Mononuclear cell (primary cell): ENCODE results near the gene GPAT3. TPM values are rescaled to one million over a fixed set of nuclear protein-coding genes. Genes with fewer than 3 reads are reported as not detected.
"Not testable (repeated sequence)": the region's sequence is repeated elsewhere in the genome, so short reads cannot be mapped to it uniquely, and the experiment has no call there.

Source experiments
- H3K27me3 ChIP-seq: 2 replicates; pipeline ENCODE4 v1.6.0; 2011; ENCODE audit warnings: low read length, control low read depth; ENCODE audit not compliant: insufficient read depth
- H3K4me1 ChIP-seq: 2 replicates; pipeline ENCODE4 v1.5.1; 2011; ENCODE audit warnings: mild to moderate bottlenecking, low read length, control low read depth; ENCODE audit not compliant: insufficient read depth
- H3K4me3 ChIP-seq: 2 replicates; pipeline ENCODE4 v1.5.1; 2011; ENCODE audit warnings: mild to moderate bottlenecking, low read length, moderate library complexity
- H3K9me3 ChIP-seq: 2 replicates; pipeline ENCODE4 v1.5.1; 2011; ENCODE audit warnings: low read depth, mild to moderate bottlenecking, control low read depth, low read length
- total RNA-seq: library from RNA; depleted of rRNA; stranded (reverse); fragments of >200 nt; gene quantifications from one replicate; pipeline ENCODE4 v1.2.3, GENCODE V29; 2012

The GPAT3 gene
- total RNA-seq, 1 donor = 10.1 TPM

DNA sequence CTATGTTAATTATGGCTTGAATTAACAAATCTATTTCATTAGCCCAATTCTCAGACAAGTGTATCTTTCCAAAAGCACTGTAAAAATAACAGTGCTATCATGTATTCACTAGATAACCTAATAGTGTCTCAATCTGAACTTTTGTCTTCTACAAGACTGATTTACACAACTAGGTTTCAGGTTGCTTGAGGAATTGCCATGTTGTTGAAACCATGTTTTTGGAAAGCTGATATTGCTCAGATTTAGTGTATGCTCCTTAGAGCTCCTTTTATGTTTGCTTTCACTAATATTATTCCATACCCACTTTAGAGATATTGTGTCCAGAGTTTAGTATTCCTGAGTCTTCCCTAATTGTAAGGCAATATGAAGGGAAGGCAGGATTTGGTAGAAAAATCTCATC lies 70.6 kb downstream of the GPAT3 start:
- Histone ChIP-seq H3K4me3 (no peak overlapping the region), H3K4me1 (peaks cover 11% of the 10 kb centered on the region), H3K27me3 (no peaks in the 10 kb centered on the region), H3K9me3 (peaks cover 11% of the 10 kb centered on the region)

- H3K9me3 ChIP-seq = peaks cover 15% of the 10 kb centered on the region
- H3K4me3 ChIP-seq = no peak overlapping the region
- peaks cover 11% of the 10 kb centered on the region for H3K4me1 ChIP-seq
- no peaks in the 10 kb centered on the region for H3K27me3 ChIP-seq
Observed at GRCh38 chr4:83606898-83607297, 71.0 kb downstream of the GPAT3 start.

GRCh38 chr4:83609365-83609764 lies 73.5 kb downstream of the GPAT3 start:
- peaks cover 6% of the 10 kb centered on the region for H3K4me1 ChIP-seq
- H3K9me3 ChIP-seq = peaks cover 35% of the 10 kb centered on the region
- peaks cover 4% of the 10 kb centered on the region for H3K27me3 ChIP-seq
- no peak overlapping the region for H3K4me3 ChIP-seq

GRCh38 chr4:83610729-83611128 lies 74.8 kb downstream of the GPAT3 start:
- Histone ChIP-seq H3K27me3 (peaks cover 4% of the 10 kb centered on the region), H3K9me3 (peaks cover 37% of the 10 kb centered on the region), H3K4me3 (no peak overlapping the region), H3K4me1 (no peaks in the 10 kb centered on the region)

GRCh38 chr4:83613023-83613422 lies 77.1 kb downstream of the GPAT3 start:
- Histone ChIP-seq H3K4me3 (no peak overlapping the region), H3K4me1 (no peaks in the 10 kb centered on the region), H3K9me3 (peaks cover 37% of the 10 kb centered on the region), H3K27me3 (peaks cover 4% of the 10 kb centered on the region)

DNA sequence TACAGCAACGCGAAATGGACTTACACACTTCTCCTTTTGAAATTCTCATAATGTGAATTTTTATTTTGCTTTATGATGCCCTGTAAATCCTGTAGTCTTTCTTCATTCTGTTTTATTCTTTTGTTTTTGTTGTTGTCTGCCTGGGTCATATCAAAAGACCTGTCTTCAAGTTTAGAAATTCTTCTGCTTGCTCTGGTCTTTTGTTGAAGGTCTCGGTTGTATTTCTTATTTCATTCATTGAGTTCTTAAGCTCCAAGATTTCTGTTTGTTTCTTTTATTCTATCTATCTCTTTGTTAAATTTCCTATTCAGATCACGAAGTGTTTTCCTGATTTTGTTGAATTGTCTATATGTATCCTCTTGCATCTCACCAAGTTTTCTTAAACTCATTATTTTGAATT lies 78.1 kb downstream of the GPAT3 start:
- Histone ChIP-seq H3K4me1 (peaks cover 9% of the 10 kb centered on the region), H3K4me3 (no peak overlapping the region), H3K27me3 (peaks cover 8% of the 10 kb centered on the region), H3K9me3 (peaks cover 37% of the 10 kb centered on the region)

- peaks cover 22% of the 10 kb centered on the region for H3K4me1 ChIP-seq
- H3K4me3 ChIP-seq = no peak overlapping the region
- peaks cover 8% of the 10 kb centered on the region for H3K27me3 ChIP-seq
- H3K9me3 ChIP-seq = peaks cover 29% of the 10 kb centered on the region
Observed at GRCh38 chr4:83616252-83616651, 80.3 kb downstream of the GPAT3 start.

DNA sequence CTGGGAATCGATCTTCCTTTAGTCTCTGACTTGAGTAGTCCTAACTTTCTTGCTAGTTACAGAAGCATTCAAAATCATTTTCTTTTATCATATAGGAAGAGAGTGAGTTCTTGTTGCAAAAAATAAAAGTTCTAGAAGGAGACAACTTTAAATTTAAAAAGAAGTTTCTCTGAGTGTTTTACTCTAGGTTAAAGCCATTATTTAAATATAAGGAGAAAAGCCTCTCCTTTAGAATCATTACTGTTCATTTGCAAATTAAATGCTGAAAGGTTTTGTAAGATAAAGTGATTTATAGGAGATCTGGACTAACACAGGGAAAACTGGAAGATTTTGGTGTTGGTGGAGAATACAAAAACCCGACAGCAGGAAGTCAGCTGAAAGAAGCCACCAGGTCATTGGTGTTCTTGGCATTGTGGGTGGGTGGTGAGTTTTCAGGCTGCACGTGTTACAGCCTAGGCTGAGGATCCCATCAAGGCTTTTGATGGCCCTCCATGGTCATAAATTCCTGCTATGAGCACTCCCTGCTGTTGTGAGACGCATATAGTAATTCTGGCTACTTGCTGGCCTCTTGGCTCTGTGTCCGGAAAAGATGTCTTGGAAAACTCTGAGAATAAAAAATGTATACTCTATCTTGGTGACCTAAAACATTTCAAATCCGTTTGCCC lies 81.6 kb downstream of the GPAT3 start:
- Histone ChIP-seq H3K4me1 (peaks cover 22% of the 10 kb centered on the region), H3K4me3 (no peak overlapping the region), H3K9me3 (peaks cover 30% of the 10 kb centered on the region), H3K27me3 (peaks cover 8% of the 10 kb centered on the region)

DNA sequence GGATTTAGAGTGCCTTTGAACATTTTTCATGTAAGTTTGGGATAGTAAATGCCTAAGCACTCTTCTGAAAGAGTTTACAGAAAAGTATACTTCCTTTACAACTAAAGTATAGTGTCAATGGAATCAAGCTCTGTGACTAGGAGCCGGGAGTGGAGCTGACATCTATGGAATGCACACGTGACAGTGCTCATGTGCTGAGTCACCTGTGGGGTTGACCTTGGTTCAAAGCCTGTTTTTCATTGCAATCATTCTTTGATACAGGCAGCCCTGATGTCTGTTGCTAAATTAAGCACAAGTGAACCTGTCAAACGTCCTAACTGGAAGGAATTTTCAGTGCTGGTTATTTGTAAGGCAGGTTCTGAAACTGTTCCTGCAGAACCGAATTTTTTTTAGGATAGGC lies 82.5 kb downstream of the GPAT3 start:
- Histone ChIP-seq H3K9me3 (peaks cover 23% of the 10 kb centered on the region), H3K4me1 (peaks cover 22% of the 10 kb centered on the region), H3K4me3 (no peak overlapping the region), H3K27me3 (peaks cover 8% of the 10 kb centered on the region)

DNA sequence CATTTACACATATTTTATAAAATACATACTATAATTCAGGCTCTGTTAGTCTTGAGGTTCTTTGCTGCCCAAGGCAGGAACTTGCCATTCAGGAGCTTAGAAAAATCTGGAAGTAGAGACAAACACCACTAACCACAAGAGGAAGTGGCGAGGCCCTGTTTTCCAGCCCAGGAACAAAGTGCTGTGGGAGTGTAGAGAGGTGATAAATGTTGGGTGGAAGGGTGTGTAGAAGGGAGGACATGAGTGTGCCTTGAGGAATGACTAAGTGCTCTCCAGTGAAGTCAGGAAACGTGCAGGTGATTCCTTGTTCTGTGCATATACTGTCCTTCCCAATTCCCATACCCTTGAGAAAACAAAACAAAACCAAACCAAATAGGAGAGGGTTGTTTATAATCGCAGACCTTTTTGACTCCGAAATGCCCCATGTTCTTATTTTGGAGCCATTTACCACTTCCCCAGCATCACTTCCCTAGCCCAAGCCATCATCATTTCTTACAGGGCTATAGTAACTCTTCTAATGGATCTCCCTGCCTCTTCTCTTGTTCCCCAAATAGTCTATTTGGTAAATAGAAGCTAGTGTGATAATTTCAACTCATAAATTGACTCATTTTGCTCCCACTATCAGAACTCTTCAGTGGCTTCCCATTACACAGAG lies 83.2 kb downstream of the GPAT3 start:
- Histone ChIP-seq H3K9me3 (peaks cover 16% of the 10 kb centered on the region), H3K27me3 (peaks cover 4% of the 10 kb centered on the region), H3K4me1 (peaks cover 22% of the 10 kb centered on the region), H3K4me3 (no peak overlapping the region)

DNA sequence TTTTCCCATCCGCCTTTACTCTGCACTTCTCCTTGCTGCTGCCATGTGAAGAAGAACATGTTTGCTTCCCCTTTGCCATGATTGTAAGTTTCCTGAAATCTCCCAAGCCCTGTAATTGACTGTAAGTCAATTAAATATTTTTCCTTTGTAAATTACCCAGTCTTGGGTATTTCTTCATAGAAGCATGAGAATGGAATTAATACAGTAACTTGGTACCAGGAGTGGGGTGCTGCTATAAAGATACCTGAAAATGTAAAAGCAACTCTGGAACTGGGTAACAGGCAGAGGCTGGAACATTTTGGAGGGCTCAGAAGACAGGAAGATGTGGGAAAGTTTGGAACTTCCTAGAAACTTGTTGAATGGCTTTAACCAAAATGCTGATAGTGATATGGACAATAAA lies 86.2 kb downstream of the GPAT3 start:
- H3K27me3 ChIP-seq, H3K4me3 ChIP-seq: not testable (repeated sequence)
- Histone ChIP-seq H3K9me3 (peaks cover 11% of the 10 kb centered on the region), H3K4me1 (peaks cover 22% of the 10 kb centered on the region)

- H3K27me3 ChIP-seq = peaks cover 3% of the 10 kb centered on the region
- H3K9me3 ChIP-seq = peaks cover 11% of the 10 kb centered on the region
- H3K4me1 ChIP-seq = peaks cover 12% of the 10 kb centered on the region
- H3K4me3 ChIP-seq = no peak overlapping the region
Observed at GRCh38 chr4:83625821-83626220, 89.9 kb downstream of the GPAT3 start.

GRCh38 chr4:83626245-83626836 lies 90.4 kb downstream of the GPAT3 start:
- H3K4me1 ChIP-seq = peaks cover 14% of the 10 kb centered on the region
- H3K9me3 ChIP-seq = peaks cover 11% of the 10 kb centered on the region
- no peak overlapping the region for H3K4me3 ChIP-seq
- H3K27me3 ChIP-seq = peaks cover 3% of the 10 kb centered on the region

GRCh38 chr4:83629945-83630721 lies 94.2 kb downstream of the GPAT3 start:
- H3K4me3 ChIP-seq = no peak overlapping the region
- H3K27me3 ChIP-seq = peaks cover 3% of the 10 kb centered on the region

DNA sequence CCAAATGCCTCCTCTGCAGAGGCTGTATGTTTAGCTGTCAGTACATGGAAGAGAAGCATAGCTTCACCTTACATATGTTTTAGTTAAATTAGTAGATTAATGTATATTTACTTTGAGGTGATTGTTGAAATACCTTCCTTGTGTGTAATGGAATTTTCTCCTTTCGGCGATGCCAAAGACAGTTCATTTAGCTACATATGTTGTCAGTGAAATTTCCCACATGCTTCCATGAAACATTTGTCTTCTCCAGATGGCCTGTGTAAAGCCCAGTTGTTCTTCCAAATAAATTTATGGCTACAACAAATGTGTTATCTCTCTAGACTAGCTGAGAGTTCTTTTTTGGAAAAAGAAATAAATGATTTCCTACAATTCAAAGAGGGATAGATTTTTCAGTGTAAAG lies 95.2 kb downstream of the GPAT3 start:
- H3K9me3 ChIP-seq = no peaks in the 10 kb centered on the region

More at GRCh38 chr4:83629945-83630721, 94.2 kb downstream of the GPAT3 start:
- Histone ChIP-seq H3K4me1 (peaks cover 14% of the 10 kb centered on the region), H3K9me3 (no peaks in the 10 kb centered on the region)

More for the DNA sequence above, 95.2 kb downstream of the GPAT3 start:
- Histone ChIP-seq H3K4me3 (no peak overlapping the region), H3K27me3 (no peaks in the 10 kb centered on the region), H3K4me1 (peaks cover 14% of the 10 kb centered on the region)
